GM12878 (cell line): ENCODE measurements around the gene H2AZ2. TPM values are rescaled to one million over a fixed set of nuclear protein-coding genes. Genes with fewer than 3 reads are reported as not detected.

Source experiments
- CBFB ChIP-seq: IDR thresholded peaks from 2 replicates; pipeline ENCODE4 v1.6.1; 2016; ENCODE audit warnings: antibody characterized with exemption, low read depth
- CTCF ChIP-seq, 3 experiments: IDR thresholded peaks in 2 of 3; conservative IDR thresholded peaks in 1 of 3; 2 replicates each; pipeline ENCODE4 v1.5.1; 2011; ENCODE audit warnings: low read depth in 3 of 3, low read length in 3 of 3, mild to moderate bottlenecking in 3 of 3, control low read depth in 2 of 3, moderate library complexity in 2 of 3, inconsistent platforms in 1 of 3, mixed read lengths in 1 of 3; ENCODE audit not compliant: control insufficient read depth in 2 of 3, insufficient read depth in 1 of 3; ENCODE audit errors: extremely low read depth in 1 of 3
- E4F1 ChIP-seq: fragments of 450-650 bp; IDR thresholded peaks from 2 replicates; pipeline ENCODE4 v1.6.1; 2018; ENCODE audit warnings: borderline replicate concordance, mild to moderate bottlenecking; ENCODE audit not compliant: partially characterized antibody
- HSF1 ChIP-seq: fragments of 150-350 bp; IDR thresholded peaks from 2 replicates; pipeline ENCODE4 v1.6.1; 2014; ENCODE audit warnings: mild to moderate bottlenecking, low read depth, low read length
- JUNB ChIP-seq: IDR thresholded peaks from 2 replicates; pipeline ENCODE4 v1.6.1; 2016; ENCODE audit warnings: antibody characterized with exemption, mild to moderate bottlenecking
- MYB ChIP-seq: fragments of 150-350 bp; IDR thresholded peaks from 2 replicates; pipeline ENCODE4 v1.6.1; 2014; ENCODE audit warnings: mild to moderate bottlenecking, low read depth, low read length, borderline replicate concordance
- PRDM15 ChIP-seq: fragments of 450-650 bp; formaldehyde crosslinking; IDR thresholded peaks from 2 replicates; pipeline ENCODE4 v1.4.0; 2020; ENCODE audit warnings: mild to moderate bottlenecking, moderate library complexity
- RFX5 ChIP-seq: IDR thresholded peaks from 2 replicates; pipeline ENCODE4 v1.6.1; 2011; ENCODE audit warnings: low read depth, low read length, improper control_type of control experiment
- SP1 ChIP-seq: IDR thresholded peaks from one replicate; pipeline ENCODE4 v1.6.1; 2011; ENCODE audit warnings: low read depth, low read length
- SUPT20H ChIP-seq: IDR thresholded peaks from 2 replicates; pipeline ENCODE4 v1.6.1; 2011; ENCODE audit warnings: low read depth, mild to moderate bottlenecking, low read length, moderate library complexity, borderline replicate concordance; ENCODE audit not compliant: control insufficient read depth
- TBL1XR1 ChIP-seq: IDR thresholded peaks from 2 replicates; pipeline ENCODE4 v1.6.1; 2012; ENCODE audit warnings: low read depth, low read length, improper control_type of control experiment
- ZBTB4 ChIP-seq: fragments of 450-650 bp; formaldehyde crosslinking; IDR thresholded peaks from 2 replicates; pipeline ENCODE4 v1.4.0; 2022; ENCODE audit warnings: mild to moderate bottlenecking, moderate library complexity
- ZZZ3 ChIP-seq: IDR thresholded peaks from 2 replicates; pipeline ENCODE4 v1.6.1; 2011; ENCODE audit warnings: low read depth; ENCODE audit not compliant: control insufficient read depth, insufficient read length
- polyA plus RNA-seq, 11 experiments: library from polyadenylated mRNA; depleted of rRNA in 4 of 11; unstranded in 6 of 11; stranded (reverse) in 5 of 11; fragments of >200 nt; fragmentation: Nextera tagmentation in 4 of 11; fragmentation: Illumina TruSeq in 1 of 11; extraction: Ambion mirVana in 4 of 11; extraction: Trizol in 1 of 11; gene quantifications; 1 replicate in 1 of 11; 2 replicates in 10 of 11; pipeline versions ENCODE4 v1.2.1 to v1.2.3, GENCODE V29; 2011 to 2016; ENCODE audit warnings: inconsistent platforms in 2 of 11, missing spikeins in 2 of 11, low read depth in 1 of 11
- total RNA-seq, 4 experiments: library from RNA; depleted of rRNA in 3 of 4; stranded (reverse); fragments of >200 nt in 3 of 4; fragmentation: Illumina TruSeq in 1 of 4; extraction: Trizol in 1 of 4; gene quantifications; 2 replicates each; pipeline versions ENCODE4 v1.2.1 to v1.2.3, GENCODE V29; 2013 to 2021
- TF ChIP-seq, protein P1 (sequence below): IDR thresholded peaks from 2 replicates; pipeline ENCODE4 v1.6.1; 2012; ENCODE audit warnings: low read depth, low read length, improper control_type of control experiment

The H2AZ2 gene
- total and polyA plus RNA-seq, 10 of the 15 experiments (the other 5 are each of a cell fraction or from before 2014, with no cell fraction given): 118 to 366 (median 223) TPM

- TF ChIP-seq PRDM15 (no peak), ZBTB4 (CRISPR knock-in tag) (no peak), HSF1 (peak; percentile 66; the same call in 1 of the 2 replicates), E4F1 (peak; percentile 56), SUPT20H (no peak), RFX5 (no peak; the same call in 1 of the 2 replicates), MYB (peak; percentile 92), CBFB (peak; percentile 85), SP1 (peak; percentile 99), CTCF (IDR thresholded peaks at IDR 0.05 in 2 of 3, conservative IDR thresholded peaks at IDR 0.05 in 1 of 3; ENCODE audit: control insufficient read depth in 2 of 3, extremely low read depth in 1 of 3, insufficient read depth in 1 of 3, low read depth in 3 of 3, low read length in 3 of 3) (no peak), ZZZ3 (no peak), TBL1XR1 (no peak), JUNB (no peak)
- TF ChIP-seq, protein P1, sequence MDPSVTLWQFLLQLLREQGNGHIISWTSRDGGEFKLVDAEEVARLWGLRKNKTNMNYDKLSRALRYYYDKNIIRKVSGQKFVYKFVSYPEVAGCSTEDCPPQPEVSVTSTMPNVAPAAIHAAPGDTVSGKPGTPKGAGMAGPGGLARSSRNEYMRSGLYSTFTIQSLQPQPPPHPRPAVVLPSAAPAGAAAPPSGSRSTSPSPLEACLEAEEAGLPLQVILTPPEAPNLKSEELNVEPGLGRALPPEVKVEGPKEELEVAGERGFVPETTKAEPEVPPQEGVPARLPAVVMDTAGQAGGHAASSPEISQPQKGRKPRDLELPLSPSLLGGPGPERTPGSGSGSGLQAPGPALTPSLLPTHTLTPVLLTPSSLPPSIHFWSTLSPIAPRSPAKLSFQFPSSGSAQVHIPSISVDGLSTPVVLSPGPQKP: peak; percentile 63
These were observed at the start of gene H2AZ2 (continued) for GRCh38 chr7:44847920-44848634.
